ENCODE measurements around the gene SORCS2. TPM values are rescaled to one million over a fixed set of nuclear protein-coding genes. Genes with fewer than 3 reads are reported as not detected.

SORCS2 gene
- total and polyA plus RNA-seq, 2 of the 13 experiments (the other 11 are each of a cell fraction or from before 2014, with no cell fraction given): 0.82 to 1.0 TPM

DNA sequence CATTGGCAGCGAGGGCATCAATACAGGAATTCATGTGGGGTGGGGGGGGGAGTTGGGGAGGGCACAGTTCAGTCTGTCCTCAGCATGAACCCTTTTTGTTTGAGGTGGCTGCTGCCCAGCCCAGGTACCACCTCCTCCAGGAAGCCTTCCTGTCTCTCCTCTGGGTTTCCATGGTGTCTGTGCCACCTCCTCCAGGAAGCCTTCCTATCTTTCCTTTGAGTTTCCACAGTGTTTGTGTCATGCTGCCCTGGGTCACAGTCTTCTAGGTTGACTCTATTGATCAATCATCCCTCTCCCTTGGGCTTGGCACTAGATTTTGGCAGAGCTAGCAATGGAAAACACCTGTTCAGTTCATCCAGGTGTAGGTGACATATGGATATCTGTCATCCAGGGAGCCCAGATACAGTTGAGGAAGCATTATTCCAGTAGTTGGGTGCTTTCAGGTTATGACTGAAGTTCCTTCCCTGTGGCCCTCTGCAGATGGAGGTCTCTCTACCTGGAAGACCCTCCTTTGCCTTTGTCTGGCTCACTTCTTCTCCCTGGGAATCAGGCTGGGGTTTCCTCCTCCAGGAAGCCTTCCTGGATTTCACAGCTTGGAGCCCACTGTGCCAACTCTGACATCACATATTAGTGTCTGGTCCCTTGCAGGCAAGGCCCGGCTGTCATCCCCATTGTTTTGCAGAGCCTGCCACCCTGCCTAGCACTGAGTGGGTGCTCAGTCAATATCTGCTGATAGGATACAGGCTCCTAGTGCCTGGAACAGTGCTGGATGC, 96.6 kb downstream of the SORCS2 start:
- H3K4me3 ChIP-seq (replicated peaks in 1 of 3; ENCODE audit: insufficient read depth in 1 of 3, low read depth in 2 of 3, low read length in 3 of 3): no peak overlapping the region
- H3K4me2 ChIP-seq (ENCODE audit: low read depth, low read length): no peak overlapping the region
- H4K20me1 ChIP-seq (ENCODE audit: insufficient read depth, low read length): no peaks in the 10 kb centered on the region
- ChIA-PET CTCF (ENCODE audit: low intra/inter-chr PET ratio, low total read pairs) (no interaction called here), POLR2A (no interaction called here)
- BruUV-seq (replicated peaks): no TSS peak
- intact Hi-C loops (cut with micrococcal nuclease; ENCODE audit: unreplicated experiment) (no loop called here), in situ Hi-C loops (cut with HindIII; ENCODE audit: extremely low pct_ligation_motif_present, low pct_unique_long_range_greater_than_20kb) (no loop called here)
- 0% methylated on average over 2 of the region's 2 CpGs for WGBS (ENCODE audit: low lambda C conversion rate)
- H3K4me1 ChIP-seq (ENCODE audit: insufficient read depth, low read length): no peaks in the 10 kb centered on the region
- no peaks in the 10 kb centered on the region for H3K36me3 ChIP-seq (replicated peaks in 1 of 2; ENCODE audit: control insufficient read depth in 1 of 2, insufficient read depth in 2 of 2, low read length in 2 of 2)
- ATAC-seq (no peak), FAIRE-seq (no peak), DNase-seq (ENCODE audit: low spot score) (no peak)
- no peak overlapping the region for H2AFZ ChIP-seq (ENCODE audit: low read length)
- no peaks in the 10 kb centered on the region for H3K79me2 ChIP-seq (ENCODE audit: insufficient read depth, low read length)
- peaks cover 5 to 86% of the 10 kb centered on the region in 2 experiments; a peak in 4 of 5 replicates for H3K27me3 ChIP-seq (ENCODE audit: control insufficient read depth in 1 of 2, insufficient read depth in 2 of 2, low read length in 2 of 2)
- no peak overlapping the region for H3K27ac ChIP-seq (ENCODE audit: extremely low read length, insufficient read depth, low read length)
- TF ChIP-seq ZFP36 (IDR thresholded peaks at IDR 0.05; ENCODE audit: borderline replicate concordance, low read depth, low read length, partially characterized antibody) (peak; percentile 42), ZSCAN9 (CRISPR knock-in tag; IDR thresholded peaks at IDR 0.05; ENCODE audit: borderline replicate concordance) (no peak)
- no peaks in the 10 kb centered on the region for H3K9me3 ChIP-seq (ENCODE audit: low read length)
- H3K9ac ChIP-seq (ENCODE audit: insufficient read depth, low read depth, low read length): no peak overlapping the region

DNA sequence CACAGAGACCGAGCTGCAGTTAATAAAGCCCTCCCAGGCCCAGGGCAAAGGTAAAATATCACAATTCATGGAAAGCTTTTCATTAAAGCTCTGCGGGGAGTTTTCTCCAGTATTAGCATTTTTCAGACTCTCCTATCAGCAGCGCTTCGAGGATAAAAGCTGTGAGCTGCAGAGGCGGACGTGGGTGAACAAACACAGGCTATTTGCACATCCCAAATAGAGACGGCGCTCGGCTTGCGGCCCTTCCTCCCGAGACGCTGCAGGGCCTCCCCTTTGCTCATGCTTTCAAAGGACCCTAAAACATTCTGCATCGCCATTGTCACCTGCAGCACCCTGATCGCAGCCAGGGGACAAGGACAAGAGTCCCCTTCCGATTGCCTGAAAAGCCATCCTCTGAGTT, 97.3 kb downstream of the SORCS2 start:
- TF ChIP-seq ZNF263 (CRISPR knock-in tag; IDR thresholded peaks at IDR 0.05): peak; percentile 58; the same call in 1 of the 2 replicates
- TF ChIP-seq HMG20A (CRISPR knock-in tag; IDR thresholded peaks at IDR 0.05; ENCODE audit: borderline replicate concordance): no peak
- Histone ChIP-seq H4K20me1 (ENCODE audit: insufficient read depth, low read length) (no peaks in the 10 kb centered on the region), H3K4me2 (ENCODE audit: low read depth, low read length) (no peak overlapping the region), H3K27me3 (ENCODE audit: control insufficient read depth in 1 of 2, insufficient read depth in 2 of 2, low read length in 2 of 2) (peaks cover 5 to 84% of the 10 kb centered on the region in 2 experiments; a peak in 4 of 5 replicates), H2AFZ (ENCODE audit: low read length) (no peak overlapping the region), H3K27ac (ENCODE audit: extremely low read length, insufficient read depth, low read length) (no peak overlapping the region), H3K4me1 (ENCODE audit: insufficient read depth, low read length) (no peaks in the 10 kb centered on the region), H3K36me3 (replicated peaks in 1 of 2; ENCODE audit: control insufficient read depth in 1 of 2, insufficient read depth in 2 of 2, low read length in 2 of 2) (no peaks in the 10 kb centered on the region), H3K9ac (ENCODE audit: insufficient read depth, low read depth, low read length) (no peak overlapping the region), H3K4me3 (replicated peaks in 1 of 3; ENCODE audit: insufficient read depth in 1 of 3, low read depth in 2 of 3, low read length in 3 of 3) (no peak overlapping the region), H3K79me2 (ENCODE audit: insufficient read depth, low read length) (no peaks in the 10 kb centered on the region), H3K9me3 (ENCODE audit: low read length) (no peaks in the 10 kb centered on the region)
- ChIA-PET POLR2A (no interaction called here), CTCF (ENCODE audit: low intra/inter-chr PET ratio, low total read pairs) (no interaction called here)
- in situ Hi-C loops (cut with HindIII; ENCODE audit: extremely low pct_ligation_motif_present, low pct_unique_long_range_greater_than_20kb): no loop called here
- 0% methylated on average over 1 of the region's 15 CpGs for WGBS (ENCODE audit: low lambda C conversion rate)
- FAIRE-seq (no peak), ATAC-seq (peak; percentile 36; the same call in 2 of the 3 replicates), DNase-seq (ENCODE audit: low spot score) (no peak)
- intact Hi-C loops (cut with micrococcal nuclease; ENCODE audit: unreplicated experiment): no loop called here
- no TSS peak for BruUV-seq (replicated peaks)
